ENCODE data around the gene ATXN1.

ATXN1 gene

GRCh38 chr6:16305246-16305725, 456.0 kb downstream of the ATXN1 start:
- no peak for DNase-seq (ENCODE audit: low spot score)

GRCh38 chr6:16302721-16303552, 458.3 kb downstream of the ATXN1 start:
- no peak for DNase-seq (ENCODE audit: low spot score)

- no peak for DNase-seq (ENCODE audit: low spot score)
These were observed 459.7 kb downstream of the ATXN1 start for GRCh38 chr6:16301511-16301910.

GRCh38 chr6:16299861-16300260, 461.4 kb downstream of the ATXN1 start:
- no peak for DNase-seq (ENCODE audit: low spot score)

- DNase-seq (ENCODE audit: low spot score): peak; percentile 84
These were observed 465.1 kb downstream of the ATXN1 start for GRCh38 chr6:16296061-16296670.

- no peak for DNase-seq (ENCODE audit: low spot score)
These were observed 465.8 kb downstream of the ATXN1 start for GRCh38 chr6:16295471-16295870.

- DNase-seq (ENCODE audit: low spot score): no peak
These were observed 466.2 kb downstream of the ATXN1 start for GRCh38 chr6:16295060-16295459.

- DNase-seq (ENCODE audit: low spot score): no peak
These were observed 466.9 kb downstream of the ATXN1 start for GRCh38 chr6:16294371-16294770.

- no peak for DNase-seq (ENCODE audit: low spot score)
These were observed 468.3 kb downstream of the ATXN1 start for GRCh38 chr6:16292942-16293341.

- DNase-seq (ENCODE audit: low spot score): no peak
These were observed 468.8 kb downstream of the ATXN1 start for GRCh38 chr6:16292432-16292831.

- DNase-seq (ENCODE audit: low spot score): no peak
These were observed 469.5 kb downstream of the ATXN1 start for GRCh38 chr6:16291739-16292138.

- no peak for DNase-seq (ENCODE audit: low spot score)
These were observed 473.1 kb downstream of the ATXN1 start for GRCh38 chr6:16288163-16288562.

GRCh38 chr6:16286151-16286522, 475.1 kb downstream of the ATXN1 start:
- peak; percentile 67 for DNase-seq (ENCODE audit: low spot score)

GRCh38 chr6:16285467-16286150, 475.7 kb downstream of the ATXN1 start:
- DNase-seq (ENCODE audit: low spot score): no peak

GRCh38 chr6:16284472-16284871, 476.8 kb downstream of the ATXN1 start:
- DNase-seq (ENCODE audit: low spot score): no peak

- DNase-seq (ENCODE audit: low spot score): no peak
These were observed 478.9 kb downstream of the ATXN1 start for GRCh38 chr6:16282370-16282769.

- DNase-seq (ENCODE audit: low spot score): no peak
These were observed 482.0 kb downstream of the ATXN1 start for GRCh38 chr6:16279243-16279642.

GRCh38 chr6:16278750-16279149, 482.5 kb downstream of the ATXN1 start:
- no peak for DNase-seq (ENCODE audit: low spot score)

- DNase-seq (ENCODE audit: low spot score): no peak
These were observed 483.1 kb downstream of the ATXN1 start for GRCh38 chr6:16278048-16278724.

- no peak for DNase-seq (ENCODE audit: low spot score)
These were observed 483.9 kb downstream of the ATXN1 start for GRCh38 chr6:16277101-16277981.

GRCh38 chr6:16274885-16275589, 486.2 kb downstream of the ATXN1 start:
- no peak for DNase-seq (ENCODE audit: low spot score)

Data from putamen (tissue), 1 donor.